ENCODE results near the gene UPF2.

The UPF2 gene

DNA sequence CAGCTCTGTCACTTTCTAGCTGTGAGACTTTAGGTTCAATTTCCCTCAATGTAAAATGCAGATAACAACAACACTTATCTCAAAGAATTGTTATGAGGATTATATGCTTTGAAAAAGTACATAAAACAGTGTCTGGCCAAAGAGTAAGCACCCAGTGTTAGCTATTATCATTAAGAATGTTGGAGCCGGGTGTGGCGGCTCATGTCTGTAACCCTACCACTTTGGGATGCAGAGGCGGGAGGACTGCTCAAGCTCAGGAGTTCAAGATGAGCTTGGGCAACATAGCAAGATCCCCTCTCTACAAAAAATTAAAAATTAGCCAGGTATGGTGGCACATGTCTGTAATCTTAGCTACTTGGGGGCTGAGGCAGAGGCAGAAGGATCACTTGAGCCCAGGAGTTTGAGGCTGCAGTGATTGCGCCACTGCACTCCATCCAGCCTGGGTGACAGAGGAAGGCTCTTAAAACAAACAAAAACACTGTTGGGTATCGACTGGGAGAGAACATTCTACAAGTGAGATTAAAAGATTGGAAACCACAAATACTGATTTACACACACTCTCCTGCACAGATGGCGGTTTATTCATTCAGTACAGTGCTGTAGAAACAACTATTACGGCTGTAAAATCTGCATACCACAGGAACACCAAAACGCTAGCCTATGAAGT, 112.2 kb downstream of the UPF2 start:
- no peak for TF ChIP-seq POLR2AphosphoS5 (IDR thresholded peaks at IDR 0.05; ENCODE audit: low read depth, low read length)

GRCh38 chr10:11927746-11928145, 114.9 kb downstream of the UPF2 start:
- no peak for TF ChIP-seq POLR2AphosphoS5 (IDR thresholded peaks at IDR 0.05; ENCODE audit: low read depth, low read length)
- no peak for TF ChIP-seq SIN3A (IDR thresholded peaks at IDR 0.05; ENCODE audit: borderline replicate concordance, insufficient read depth, low read length)
- TF ChIP-seq, protein P1, sequence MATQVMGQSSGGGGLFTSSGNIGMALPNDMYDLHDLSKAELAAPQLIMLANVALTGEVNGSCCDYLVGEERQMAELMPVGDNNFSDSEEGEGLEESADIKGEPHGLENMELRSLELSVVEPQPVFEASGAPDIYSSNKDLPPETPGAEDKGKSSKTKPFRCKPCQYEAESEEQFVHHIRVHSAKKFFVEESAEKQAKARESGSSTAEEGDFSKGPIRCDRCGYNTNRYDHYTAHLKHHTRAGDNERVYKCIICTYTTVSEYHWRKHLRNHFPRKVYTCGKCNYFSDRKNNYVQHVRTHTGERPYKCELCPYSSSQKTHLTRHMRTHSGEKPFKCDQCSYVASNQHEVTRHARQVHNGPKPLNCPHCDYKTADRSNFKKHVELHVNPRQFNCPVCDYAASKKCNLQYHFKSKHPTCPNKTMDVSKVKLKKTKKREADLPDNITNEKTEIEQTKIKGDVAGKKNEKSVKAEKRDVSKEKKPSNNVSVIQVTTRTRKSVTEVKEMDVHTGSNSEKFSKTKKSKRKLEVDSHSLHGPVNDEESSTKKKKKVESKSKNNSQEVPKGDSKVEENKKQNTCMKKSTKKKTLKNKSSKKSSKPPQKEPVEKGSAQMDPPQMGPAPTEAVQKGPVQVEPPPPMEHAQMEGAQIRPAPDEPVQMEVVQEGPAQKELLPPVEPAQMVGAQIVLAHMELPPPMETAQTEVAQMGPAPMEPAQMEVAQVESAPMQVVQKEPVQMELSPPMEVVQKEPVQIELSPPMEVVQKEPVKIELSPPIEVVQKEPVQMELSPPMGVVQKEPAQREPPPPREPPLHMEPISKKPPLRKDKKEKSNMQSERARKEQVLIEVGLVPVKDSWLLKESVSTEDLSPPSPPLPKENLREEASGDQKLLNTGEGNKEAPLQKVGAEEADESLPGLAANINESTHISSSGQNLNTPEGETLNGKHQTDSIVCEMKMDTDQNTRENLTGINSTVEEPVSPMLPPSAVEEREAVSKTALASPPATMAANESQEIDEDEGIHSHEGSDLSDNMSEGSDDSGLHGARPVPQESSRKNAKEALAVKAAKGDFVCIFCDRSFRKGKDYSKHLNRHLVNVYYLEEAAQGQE (IDR thresholded peaks at IDR 0.05; ENCODE audit: insufficient read depth in 1 of 2, low read depth in 2 of 2, low read length in 2 of 2), result no peak
- no peak for TF ChIP-seq FOXP2 (optimal IDR thresholded peaks at IDR 0.05; ENCODE audit: borderline replicate concordance, extremely low read depth, extremely low read length, insufficient read depth)

GRCh38 chr10:11921800-11922392, 120.7 kb downstream of the UPF2 start:
- TF ChIP-seq POLR2AphosphoS5 (IDR thresholded peaks at IDR 0.05; ENCODE audit: low read depth, low read length) (no peak), SIN3A (IDR thresholded peaks at IDR 0.05; ENCODE audit: borderline replicate concordance, insufficient read depth, low read length) (no peak), TAF1 (IDR thresholded peaks at IDR 0.05; ENCODE audit: borderline replicate concordance, insufficient read depth, low read length) (no peak), FOXP2 (optimal IDR thresholded peaks at IDR 0.05; ENCODE audit: borderline replicate concordance, extremely low read depth, extremely low read length, insufficient read depth) (no peak)
- TF ChIP-seq, protein P1 (IDR thresholded peaks at IDR 0.05; ENCODE audit: insufficient read depth in 1 of 2, low read depth in 2 of 2, low read length in 2 of 2), result no peak

- no peak for TF ChIP-seq SIN3A (IDR thresholded peaks at IDR 0.05; ENCODE audit: borderline replicate concordance, insufficient read depth, low read length)
- TF ChIP-seq, protein P1 (IDR thresholded peaks at IDR 0.05; ENCODE audit: insufficient read depth in 1 of 2, low read depth in 2 of 2, low read length in 2 of 2), result no peak
Observed at GRCh38 chr10:11919271-11919670, 123.3 kb downstream of the UPF2 start.

- TF ChIP-seq SIN3A (IDR thresholded peaks at IDR 0.05; ENCODE audit: borderline replicate concordance, insufficient read depth, low read length), result no peak
- TF ChIP-seq, protein P1 (IDR thresholded peaks at IDR 0.05; ENCODE audit: insufficient read depth in 1 of 2, low read depth in 2 of 2, low read length in 2 of 2), result no peak
Observed at GRCh38 chr10:11918384-11918783, 124.2 kb downstream of the UPF2 start.
